ENCODE measurements around the gene CPEB1. TPM values are rescaled to one million over a fixed set of nuclear protein-coding genes. Genes with fewer than 3 reads are reported as not detected.

CPEB1 gene
- total RNA-seq, 1 experiment from 2014 or later, result 1.0 TPM

GRCh38 chr15:82688691-82689090 is 41.5 kb upstream of the CPEB1 start:
- no peak overlapping the region for H3K23ac ChIP-seq (ENCODE audit: insufficient read length, low read depth, low read length)
- H2BK15ac ChIP-seq (ENCODE audit: low read depth, low read length), result no peak overlapping the region
- no CpG with 5 or more reads among the region's 10 CpGs for WGBS (ENCODE audit: extremely low coverage, insufficient read length, low lambda C conversion rate)
- H4K8ac ChIP-seq (replicated peaks; ENCODE audit: insufficient read length, low read depth, low read length), result no peak overlapping the region
- no peaks in the 10 kb centered on the region for H3K27me3 ChIP-seq (ENCODE audit: insufficient read depth, low read length)
- no peak overlapping the region for H3K9ac ChIP-seq (ENCODE audit: extremely low read depth, insufficient read length, low read length)
- H3K27me3 Mint-ChIP-seq (ENCODE audit: low read depth), result no peaks in the 10 kb centered on the region
- no peak overlapping the region for H3T11ph ChIP-seq (ENCODE audit: low read length)
- H3K27ac Mint-ChIP-seq, result no peak overlapping the region
- no peak overlapping the region for H4K91ac ChIP-seq (ENCODE audit: insufficient read length, low read depth, low read length)
- H3K4me3 Mint-ChIP-seq, result no peak overlapping the region
- H2BK12ac ChIP-seq (ENCODE audit: insufficient read length, low read depth, low read length), result no peak overlapping the region
- H2BK120ac ChIP-seq (ENCODE audit: low read depth, low read length, poor library complexity, severe bottlenecking), result no peak overlapping the region
- peaks cover 0 to 3% of the 10 kb centered on the region in 2 experiments; a peak in 1 of 5 replicates for H3K9me3 Mint-ChIP-seq
- TF ChIP-seq CTCF (conservative IDR thresholded peaks at IDR 0.05), result no peak
- H3K4me2 ChIP-seq (ENCODE audit: insufficient read depth, insufficient read length, low read length), result no peak overlapping the region
- no peak overlapping the region for H2BK20ac ChIP-seq (ENCODE audit: low read depth, low read length, poor library complexity, severe bottlenecking)
- no peaks in the 10 kb centered on the region for H4K20me1 ChIP-seq (ENCODE audit: control insufficient read depth, insufficient read depth, insufficient read length)
- no peak overlapping the region for H3K18ac ChIP-seq (ENCODE audit: insufficient read length, low read depth, low read length)
- no peak overlapping the region for H3K4ac ChIP-seq (ENCODE audit: low read depth, low read length)
- H3K9me3 ChIP-seq (ENCODE audit: control insufficient read depth, low read depth, low read length), result no peaks in the 10 kb centered on the region
- no peaks in the 10 kb centered on the region for H3K79me1 ChIP-seq (ENCODE audit: insufficient read depth, low read depth, low read length, poor library complexity, severe bottlenecking)
- no peak overlapping the region for H3K14ac ChIP-seq (ENCODE audit: insufficient read depth, low read length)
- no peak overlapping the region for H3K27ac ChIP-seq (ENCODE audit: insufficient read length, low read depth, low read length)
- H4K5ac ChIP-seq (ENCODE audit: insufficient read length, low read depth, low read length), result no peak overlapping the region
- H2AK5ac ChIP-seq (ENCODE audit: insufficient read length, low read length), result no peak overlapping the region
- H2AFZ ChIP-seq (ENCODE audit: low read length), result no peak overlapping the region
- H3K56ac ChIP-seq (ENCODE audit: insufficient read length, low read depth, low read length), result no peak overlapping the region
- H3K4me1 Mint-ChIP-seq, result peaks cover 0 to 3% of the 10 kb centered on the region in 2 experiments; a peak in 1 of 4 replicates
- no peak for DNase-seq
- 0 out of 7 replicates have a peak, but pooled peaks cover 0 to 3% (median 0%) of the 10 kb centered on the region in 3 experiments for H3K36me3 Mint-ChIP-seq (ENCODE audit: insufficient read depth in 1 of 3, low read depth in 3 of 3)
- H3K23me2 ChIP-seq (ENCODE audit: insufficient read length, low read depth, low read length, poor library complexity, severe bottlenecking), result no peaks in the 10 kb centered on the region
- no peaks in the 10 kb centered on the region for H3K4me1 ChIP-seq (ENCODE audit: insufficient read depth, low read length)
- H2BK5ac ChIP-seq (ENCODE audit: insufficient read length, low read length), result no peak overlapping the region
- no peaks in the 10 kb centered on the region for H3K79me2 ChIP-seq (ENCODE audit: insufficient read depth, low read length)

Data from H9 (cell line).